ENCODE measurements around the gene HES4. TPM values are rescaled to one million over a fixed set of nuclear protein-coding genes. Genes with fewer than 3 reads are reported as not detected.
A peak's percentile ranks its signal among the peaks of the same experiment; 100 is the strongest.

Gene HES4
- total and polyA plus RNA-seq, 10 of the 15 experiments (the other 5 are each of a cell fraction or from before 2014, with no cell fraction given), result 0.44 to 1.7 (median 0.85) TPM; not detected in 5

DNA sequence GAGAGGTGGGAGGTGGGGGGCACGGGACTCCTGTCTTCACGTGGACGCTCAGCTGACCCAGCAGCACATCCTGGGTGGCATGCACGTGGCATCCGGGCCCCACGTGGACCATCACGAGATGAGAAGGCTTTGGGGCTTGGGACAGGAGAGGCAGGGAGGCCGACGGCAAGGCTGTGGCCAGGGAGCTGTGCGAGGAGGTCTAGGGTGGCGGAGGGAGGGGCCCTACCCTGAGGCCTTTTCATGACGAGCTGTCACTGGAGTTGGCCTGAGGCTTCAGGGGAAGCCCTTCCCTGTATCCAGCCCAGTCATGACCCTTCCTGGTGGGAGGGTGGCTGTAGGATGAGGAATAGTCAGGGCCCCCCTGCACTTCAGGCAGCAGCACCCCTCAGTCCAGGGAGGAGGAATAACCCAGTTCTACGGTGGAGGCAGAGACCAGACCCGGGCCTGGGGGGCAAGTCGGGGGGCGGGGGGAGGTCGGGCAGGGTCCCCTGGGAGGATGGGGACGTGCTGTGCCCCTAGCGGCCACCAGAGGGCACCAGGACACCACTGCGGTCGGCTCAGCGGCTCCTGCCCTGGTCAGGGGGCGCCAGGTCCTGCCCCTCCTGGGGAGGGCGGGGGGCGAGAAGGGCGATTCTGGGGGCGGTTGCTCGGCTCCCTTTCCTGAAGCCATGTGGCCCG, 16.0 kb downstream of the HES4 start (continued):
- TF ChIP-seq ZNF687 (IDR thresholded peaks at IDR 0.05) (no peak), SUPT20H (IDR thresholded peaks at IDR 0.05; ENCODE audit: borderline replicate concordance, control insufficient read depth, low read depth, low read length) (no peak), NFXL1 (IDR thresholded peaks at IDR 0.05; ENCODE audit: borderline replicate concordance) (no peak), BMI1 (IDR thresholded peaks at IDR 0.05; ENCODE audit: borderline replicate concordance) (no peak), RAD21 (IDR thresholded peaks at IDR 0.05; ENCODE audit: insufficient read depth, low read depth, low read length) (peak; percentile 79), POLR2A (IDR thresholded peaks at IDR 0.05; ENCODE audit: low read depth, low read length) (no peak), MEF2B (IDR thresholded peaks at IDR 0.05; ENCODE audit: partially characterized antibody, poor library complexity, severe bottlenecking) (peak; percentile 90), ATF2 (IDR thresholded peaks at IDR 0.05; ENCODE audit: low read length) (no peak), PAX5 (IDR thresholded peaks at IDR 0.05; ENCODE audit: borderline replicate concordance, low read depth, low read length) (no peak), HDAC2 (IDR thresholded peaks at IDR 0.05) (no peak), CBFB (IDR thresholded peaks at IDR 0.05; ENCODE audit: low read depth) (no peak), HCFC1 (IDR thresholded peaks at IDR 0.05; ENCODE audit: low read length) (no peak), DPF2 (IDR thresholded peaks at IDR 0.05) (no peak), TCF12 (IDR thresholded peaks at IDR 0.05; ENCODE audit: low read depth, low read length) (0 out of 2 replicates have a peak, but pooled peaks have one; percentile 13), CEBPB (IDR thresholded peaks at IDR 0.05; ENCODE audit: borderline replicate concordance in 1 of 2, low read depth in 2 of 2, low read length in 2 of 2) (no peak), RUNX3 (IDR thresholded peaks at IDR 0.05; ENCODE audit: low read length) (peak; percentile 61)
- TF ChIP-seq, protein P1, sequence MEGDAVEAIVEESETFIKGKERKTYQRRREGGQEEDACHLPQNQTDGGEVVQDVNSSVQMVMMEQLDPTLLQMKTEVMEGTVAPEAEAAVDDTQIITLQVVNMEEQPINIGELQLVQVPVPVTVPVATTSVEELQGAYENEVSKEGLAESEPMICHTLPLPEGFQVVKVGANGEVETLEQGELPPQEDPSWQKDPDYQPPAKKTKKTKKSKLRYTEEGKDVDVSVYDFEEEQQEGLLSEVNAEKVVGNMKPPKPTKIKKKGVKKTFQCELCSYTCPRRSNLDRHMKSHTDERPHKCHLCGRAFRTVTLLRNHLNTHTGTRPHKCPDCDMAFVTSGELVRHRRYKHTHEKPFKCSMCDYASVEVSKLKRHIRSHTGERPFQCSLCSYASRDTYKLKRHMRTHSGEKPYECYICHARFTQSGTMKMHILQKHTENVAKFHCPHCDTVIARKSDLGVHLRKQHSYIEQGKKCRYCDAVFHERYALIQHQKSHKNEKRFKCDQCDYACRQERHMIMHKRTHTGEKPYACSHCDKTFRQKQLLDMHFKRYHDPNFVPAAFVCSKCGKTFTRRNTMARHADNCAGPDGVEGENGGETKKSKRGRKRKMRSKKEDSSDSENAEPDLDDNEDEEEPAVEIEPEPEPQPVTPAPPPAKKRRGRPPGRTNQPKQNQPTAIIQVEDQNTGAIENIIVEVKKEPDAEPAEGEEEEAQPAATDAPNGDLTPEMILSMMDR (IDR thresholded peaks at IDR 0.05 in 2 of 3, conservative IDR thresholded peaks at IDR 0.05 in 1 of 3; ENCODE audit: control insufficient read depth in 2 of 3, extremely low read depth in 1 of 3, insufficient read depth in 1 of 3, low read depth in 3 of 3, low read length in 3 of 3), result peak; percentile 56 to 97 (median 78)
- TF ChIP-seq, protein P2, sequence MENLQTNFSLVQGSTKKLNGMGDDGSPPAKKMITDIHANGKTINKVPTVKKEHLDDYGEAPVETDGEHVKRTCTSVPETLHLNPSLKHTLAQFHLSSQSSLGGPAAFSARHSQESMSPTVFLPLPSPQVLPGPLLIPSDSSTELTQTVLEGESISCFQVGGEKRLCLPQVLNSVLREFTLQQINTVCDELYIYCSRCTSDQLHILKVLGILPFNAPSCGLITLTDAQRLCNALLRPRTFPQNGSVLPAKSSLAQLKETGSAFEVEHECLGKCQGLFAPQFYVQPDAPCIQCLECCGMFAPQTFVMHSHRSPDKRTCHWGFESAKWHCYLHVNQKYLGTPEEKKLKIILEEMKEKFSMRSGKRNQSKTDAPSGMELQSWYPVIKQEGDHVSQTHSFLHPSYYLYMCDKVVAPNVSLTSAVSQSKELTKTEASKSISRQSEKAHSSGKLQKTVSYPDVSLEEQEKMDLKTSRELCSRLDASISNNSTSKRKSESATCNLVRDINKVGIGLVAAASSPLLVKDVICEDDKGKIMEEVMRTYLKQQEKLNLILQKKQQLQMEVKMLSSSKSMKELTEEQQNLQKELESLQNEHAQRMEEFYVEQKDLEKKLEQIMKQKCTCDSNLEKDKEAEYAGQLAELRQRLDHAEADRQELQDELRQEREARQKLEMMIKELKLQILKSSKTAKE (IDR thresholded peaks at IDR 0.05; ENCODE audit: low read depth, poor library complexity, severe bottlenecking), result no peak
- TF ChIP-seq, protein P3, sequence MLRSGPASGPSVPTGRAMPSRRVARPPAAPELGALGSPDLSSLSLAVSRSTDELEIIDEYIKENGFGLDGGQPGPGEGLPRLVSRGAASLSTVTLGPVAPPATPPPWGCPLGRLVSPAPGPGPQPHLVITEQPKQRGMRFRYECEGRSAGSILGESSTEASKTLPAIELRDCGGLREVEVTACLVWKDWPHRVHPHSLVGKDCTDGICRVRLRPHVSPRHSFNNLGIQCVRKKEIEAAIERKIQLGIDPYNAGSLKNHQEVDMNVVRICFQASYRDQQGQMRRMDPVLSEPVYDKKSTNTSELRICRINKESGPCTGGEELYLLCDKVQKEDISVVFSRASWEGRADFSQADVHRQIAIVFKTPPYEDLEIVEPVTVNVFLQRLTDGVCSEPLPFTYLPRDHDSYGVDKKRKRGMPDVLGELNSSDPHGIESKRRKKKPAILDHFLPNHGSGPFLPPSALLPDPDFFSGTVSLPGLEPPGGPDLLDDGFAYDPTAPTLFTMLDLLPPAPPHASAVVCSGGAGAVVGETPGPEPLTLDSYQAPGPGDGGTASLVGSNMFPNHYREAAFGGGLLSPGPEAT (IDR thresholded peaks at IDR 0.05; ENCODE audit: low read depth), result no peak

Measured in GM12878 (cell line).